GM10847 (cell line): Measurements from ENCODE around the gene BDH2.

Experiments used
- POLR2A ChIP-seq: IDR thresholded peaks from 2 replicates; pipeline ENCODE4 v1.6.1; 2011; ENCODE audit not compliant: insufficient read length; ENCODE audit errors: extremely low read depth

BDH2 gene

GRCh38 chr4:103092245-103092644 is 7.4 kb downstream of the BDH2 start:
- TF ChIP-seq POLR2A = no peak

GRCh38 chr4:103091601-103092223 is 7.9 kb downstream of the BDH2 start:
- no peak for TF ChIP-seq POLR2A

- no peak for TF ChIP-seq POLR2A
Measured at GRCh38 chr4:103089481-103089880, 10.2 kb downstream of the BDH2 start.

GRCh38 chr4:103086551-103086950 is 13.1 kb downstream of the BDH2 start:
- TF ChIP-seq POLR2A = no peak

GRCh38 chr4:103085555-103086196 is 14.0 kb downstream of the BDH2 start:
- TF ChIP-seq POLR2A = no peak

- no peak for TF ChIP-seq POLR2A
Measured at GRCh38 chr4:103079621-103080020, 20.0 kb downstream of the BDH2 start.

- TF ChIP-seq POLR2A = no peak
Measured at GRCh38 chr4:103076747-103077347, 22.8 kb downstream of the BDH2 start, which contains the start of gene SLC9B2. SLC9B2 (minus strand) TSS chr4:103076761; CDS start chr4:103067550, 9,211 bp downstream.

- TF ChIP-seq POLR2A = no peak
Measured at GRCh38 chr4:103075894-103076746, 23.5 kb downstream of the BDH2 start.

- TF ChIP-seq POLR2A = no peak
Measured at GRCh38 chr4:103075435-103075893, 24.2 kb downstream of the BDH2 start.

GRCh38 chr4:103074744-103075434 is 24.7 kb downstream of the BDH2 start:
- no peak for TF ChIP-seq POLR2A

- no peak for TF ChIP-seq POLR2A
Measured at GRCh38 chr4:103073792-103074438, 25.7 kb downstream of the BDH2 start.

GRCh38 chr4:103067841-103068547 is 31.6 kb downstream of the BDH2 start:
- no peak for TF ChIP-seq POLR2A

GRCh38 chr4:103060453-103061148 is 39.0 kb downstream of the BDH2 start:
- no peak for TF ChIP-seq POLR2A
